Endodermal cell (in vitro differentiated cells): ENCODE data around the gene AGTRAP. TPM values are rescaled to one million over a fixed set of nuclear protein-coding genes. Genes with fewer than 3 reads are reported as not detected.
A peak's percentile ranks its signal among the peaks of the same experiment; 100 is the strongest.

ENCODE experiments used
- DNase-seq: peaks from one replicate; pipeline ENCODE4 v3.0.0-alpha.2; 2017
- H3K27ac ChIP-seq: 2 replicates; pipeline ENCODE4 v1.5.1; 2013; ENCODE audit warnings: mild to moderate bottlenecking, low read depth, low read length, moderate library complexity
- H3K27me3 ChIP-seq: 2 replicates; pipeline ENCODE4 v1.6.1; 2013; ENCODE audit warnings: mild to moderate bottlenecking, low read length, moderate library complexity; ENCODE audit not compliant: insufficient read depth, control insufficient read depth, poor library complexity, severe bottlenecking
- H3K36me3 ChIP-seq: 2 replicates; pipeline ENCODE4 v1.7.0; 2013; ENCODE audit warnings: mild to moderate bottlenecking, low read length, moderate library complexity; ENCODE audit not compliant: control insufficient read depth, insufficient read depth
- H3K4me1 ChIP-seq: one replicate; pipeline ENCODE4 v1.7.0; 2013; ENCODE audit warnings: low read length; ENCODE audit not compliant: control insufficient read depth, insufficient read depth
- H3K4me3 ChIP-seq: 2 replicates; pipeline ENCODE4 v1.5.1; 2013; ENCODE audit warnings: mild to moderate bottlenecking, low read length, moderate library complexity
- H3K9ac ChIP-seq: 2 replicates; pipeline ENCODE4 v1.6.1; 2013; ENCODE audit warnings: mild to moderate bottlenecking, low read length, moderate library complexity; ENCODE audit not compliant: poor library complexity, severe bottlenecking; ENCODE audit errors: extremely low read depth
- H3K9me3 ChIP-seq: 2 replicates; pipeline ENCODE4 v1.6.1; 2013; ENCODE audit warnings: mild to moderate bottlenecking, low read length, moderate library complexity; ENCODE audit not compliant: control insufficient read depth
- H3K27ac Mint-ChIP-seq: 2 replicates; pipeline ENCODE4 v1.8.0; 2020; ENCODE audit warnings: mixed read lengths
- H3K27me3 Mint-ChIP-seq: 2 replicates; pipeline ENCODE4 v1.8.0; 2021; ENCODE audit warnings: mild to moderate bottlenecking, mixed read lengths; ENCODE audit not compliant: insufficient read depth
- H3K36me3 Mint-ChIP-seq: 2 replicates; pipeline ENCODE4 v1.8.0; 2020; ENCODE audit warnings: low read depth, mixed read lengths
- H3K4me1 Mint-ChIP-seq: 2 replicates; pipeline ENCODE4 v1.8.0; 2020; ENCODE audit warnings: mixed read lengths
- H3K4me3 Mint-ChIP-seq: 2 replicates; pipeline ENCODE4 v1.8.0; 2020; ENCODE audit warnings: mild to moderate bottlenecking, moderate library complexity, mixed read lengths
- H3K9me3 Mint-ChIP-seq: 2 replicates; pipeline ENCODE4 v1.8.0; 2020; ENCODE audit warnings: mild to moderate bottlenecking, mixed read lengths
- WGBS, 2 experiments: methylation state at CpG; one replicate each; pipeline versions ENCODE4 v1.1.5 to v1.1.7; 2013; ENCODE audit warnings: missing lambda C conversion rate in 2 of 2, mixed read lengths in 1 of 2; ENCODE audit not compliant: insufficient coverage in 1 of 2, insufficient read length in 1 of 2; 5-methylcytosine and 5-hydroxymethylcytosine counted together
- total RNA-seq, 2 donors: library from RNA; stranded (reverse); fragmentation: NEBNext Ultra II Directional in 1 of 2; extraction: Animal tissue kit (Norgen Biotek cat#: 25700) in 1 of 2; gene quantifications; 2 replicates in 1 of 2; 3 replicates in 1 of 2; pipeline ENCODE4 v1.2.1, GENCODE V29; 2021
- TF ChIP-seq, protein P1 (sequence below): fragments of 200-600 bp; sonication (generic); conservative IDR thresholded peaks from 2 replicates; pipeline ENCODE4 v1.5.0; 2021; ENCODE audit warnings: antibody characterized with exemption, mild to moderate bottlenecking

The AGTRAP gene
- total RNA-seq, 2 donors from 2014 or later, result 71.3 to 81.2 TPM

DNA sequence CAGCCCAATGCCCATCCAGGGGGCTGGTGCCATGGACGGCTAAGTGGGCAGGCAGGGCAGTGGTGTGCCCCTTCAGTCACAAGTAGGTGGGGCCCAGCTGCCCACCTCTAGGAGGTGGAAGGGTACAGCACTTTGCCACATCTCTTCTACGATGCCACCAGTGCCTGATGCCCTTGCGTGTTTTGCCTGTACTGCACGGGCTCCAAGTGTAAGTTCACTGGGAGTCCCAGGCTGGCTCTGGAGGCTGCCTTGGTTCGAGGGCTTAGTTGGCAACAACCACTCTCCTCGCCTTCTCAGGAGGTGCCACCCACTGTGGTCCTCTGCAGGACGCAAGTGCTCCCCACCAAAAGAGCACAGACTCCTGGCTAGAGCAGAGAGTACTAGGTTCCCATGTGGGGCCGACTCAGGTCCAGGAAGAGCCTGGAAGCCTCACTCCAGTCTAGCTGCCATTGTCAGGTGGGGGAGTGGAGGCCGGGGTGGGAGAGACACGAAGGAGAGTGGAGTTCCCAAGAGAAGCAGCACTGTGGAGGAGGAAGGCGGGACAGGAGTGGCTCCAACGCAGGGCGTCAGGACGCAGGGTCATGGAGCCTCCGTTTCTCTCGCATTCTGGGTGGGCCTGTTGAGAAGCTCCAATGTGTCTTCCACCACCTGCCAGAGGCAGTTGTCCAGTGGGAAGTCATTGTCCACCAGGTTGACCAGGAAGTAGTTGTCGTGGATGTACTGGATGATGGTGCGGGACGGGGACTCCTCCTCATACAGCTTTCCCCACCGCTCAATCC, 54.4 kb downstream of the AGTRAP start:
- Mint-ChIP-seq H3K9me3 (no peaks in the 10 kb centered on the region), H3K4me1 (peaks cover 24% of the 10 kb centered on the region), H3K4me3 (no peak overlapping the region), H3K27ac (peak overlapping the region; percentile 65), H3K36me3 (peaks cover 30% of the 10 kb centered on the region), H3K27me3 (no peaks in the 10 kb centered on the region)
- Histone ChIP-seq H3K9me3 (no peaks in the 10 kb centered on the region), H3K27ac (no peak overlapping the region), H3K36me3 (peaks cover 23% of the 10 kb centered on the region), H3K4me1 (peaks cover 21% of the 10 kb centered on the region), H3K27me3 (no peaks in the 10 kb centered on the region), H3K4me3 (no peak overlapping the region), H3K9ac (no peak overlapping the region)
- no peak for DNase-seq
- TF ChIP-seq, protein P1, sequence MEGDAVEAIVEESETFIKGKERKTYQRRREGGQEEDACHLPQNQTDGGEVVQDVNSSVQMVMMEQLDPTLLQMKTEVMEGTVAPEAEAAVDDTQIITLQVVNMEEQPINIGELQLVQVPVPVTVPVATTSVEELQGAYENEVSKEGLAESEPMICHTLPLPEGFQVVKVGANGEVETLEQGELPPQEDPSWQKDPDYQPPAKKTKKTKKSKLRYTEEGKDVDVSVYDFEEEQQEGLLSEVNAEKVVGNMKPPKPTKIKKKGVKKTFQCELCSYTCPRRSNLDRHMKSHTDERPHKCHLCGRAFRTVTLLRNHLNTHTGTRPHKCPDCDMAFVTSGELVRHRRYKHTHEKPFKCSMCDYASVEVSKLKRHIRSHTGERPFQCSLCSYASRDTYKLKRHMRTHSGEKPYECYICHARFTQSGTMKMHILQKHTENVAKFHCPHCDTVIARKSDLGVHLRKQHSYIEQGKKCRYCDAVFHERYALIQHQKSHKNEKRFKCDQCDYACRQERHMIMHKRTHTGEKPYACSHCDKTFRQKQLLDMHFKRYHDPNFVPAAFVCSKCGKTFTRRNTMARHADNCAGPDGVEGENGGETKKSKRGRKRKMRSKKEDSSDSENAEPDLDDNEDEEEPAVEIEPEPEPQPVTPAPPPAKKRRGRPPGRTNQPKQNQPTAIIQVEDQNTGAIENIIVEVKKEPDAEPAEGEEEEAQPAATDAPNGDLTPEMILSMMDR, result no peak
- 93 to 97% methylated on average over 14 to 20 of the region's 20 CpGs for WGBS, 2 experiments

DNA sequence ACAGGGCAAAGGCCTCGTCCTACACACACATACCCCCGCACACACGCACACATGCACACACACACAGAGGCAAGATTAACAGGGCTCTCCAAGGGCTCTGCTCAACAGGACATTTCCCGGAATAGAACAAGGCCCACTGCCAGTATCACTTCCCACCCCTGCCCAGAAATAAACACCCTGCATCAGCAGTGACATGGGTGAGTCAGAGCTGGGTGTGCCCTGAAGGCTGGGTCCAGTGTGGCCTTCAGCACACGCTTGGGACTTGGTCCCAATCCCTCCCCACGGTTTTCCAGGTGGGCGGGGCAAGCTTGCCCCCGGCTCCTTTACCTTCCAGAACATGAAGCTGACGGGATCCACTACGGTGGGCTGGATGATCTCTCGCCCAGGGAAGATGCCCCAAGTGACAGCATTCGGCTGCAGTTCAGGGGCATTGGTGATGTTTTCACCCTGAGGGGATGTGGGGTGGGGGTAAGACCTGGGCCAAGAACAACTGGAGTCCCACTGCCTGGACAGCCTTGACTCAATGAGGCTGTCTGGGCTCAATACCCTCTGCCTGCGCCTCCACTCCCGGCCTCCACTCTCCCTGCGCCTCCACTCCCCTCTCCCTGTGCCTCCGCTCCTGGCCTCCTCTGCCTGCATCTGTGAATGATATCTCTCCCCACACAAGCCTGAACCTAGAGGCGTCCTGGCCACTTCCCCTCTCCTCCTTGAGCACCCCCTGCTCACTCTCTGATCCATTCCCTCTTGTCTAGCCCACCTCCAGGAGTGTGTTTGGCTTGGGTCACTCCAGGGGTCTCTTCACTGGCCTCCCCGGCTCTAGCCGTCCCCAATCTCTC, 55.2 kb downstream of the AGTRAP start:
- H3K36me3 ChIP-seq, result peaks cover 31% of the 10 kb centered on the region
- DNase-seq, result no peak
- no peaks in the 10 kb centered on the region for H3K9me3 ChIP-seq
- no peaks in the 10 kb centered on the region for H3K9me3 Mint-ChIP-seq
- no peak overlapping the region for H3K9ac ChIP-seq
- H3K4me3 Mint-ChIP-seq, result no peak overlapping the region
- peaks cover 21% of the 10 kb centered on the region for H3K4me1 ChIP-seq
- peak overlapping the region; percentile 65 for H3K27ac Mint-ChIP-seq
- H3K27ac ChIP-seq, result no peak overlapping the region
- peaks cover 24% of the 10 kb centered on the region for H3K4me1 Mint-ChIP-seq
- H3K27me3 ChIP-seq, result no peaks in the 10 kb centered on the region
- no peaks in the 10 kb centered on the region for H3K27me3 Mint-ChIP-seq
- TF ChIP-seq, protein P1, result no peak
- H3K4me3 ChIP-seq, result no peak overlapping the region
- WGBS, 2 experiments, result 94% methylated on average over 13 to 19 of the region's 19 CpGs
- H3K36me3 Mint-ChIP-seq, result peaks cover 34% of the 10 kb centered on the region

DNA sequence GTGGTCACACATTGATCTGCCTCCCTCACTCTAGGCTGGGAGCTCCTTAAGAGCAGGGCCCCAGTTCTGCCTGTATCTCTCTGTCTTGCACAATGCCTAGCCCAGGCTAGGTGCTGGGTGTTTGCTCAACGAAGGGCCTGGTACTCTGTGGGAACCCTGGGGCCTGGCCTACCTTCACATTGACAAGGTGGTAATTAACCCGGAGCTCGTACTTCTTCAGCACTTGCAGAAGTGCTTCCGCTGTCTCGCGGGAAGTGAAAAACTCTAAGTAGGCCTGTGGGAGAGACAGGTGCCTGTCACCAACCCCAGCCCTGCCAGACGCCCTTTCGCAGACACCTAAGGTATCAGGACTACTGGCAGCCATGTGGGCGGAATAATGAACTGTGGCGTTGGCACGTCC, 56.2 kb downstream of the AGTRAP start:
- Mint-ChIP-seq H3K27me3 (no peaks in the 10 kb centered on the region), H3K9me3 (no peaks in the 10 kb centered on the region), H3K36me3 (peaks cover 38% of the 10 kb centered on the region), H3K27ac (peak overlapping the region; percentile 38), H3K4me1 (peaks cover 19% of the 10 kb centered on the region), H3K4me3 (no peak overlapping the region)
- WGBS, 2 experiments, result 92 to 94% methylated on average over 7 to 11 of the region's 11 CpGs
- TF ChIP-seq, protein P1, result no peak
- Histone ChIP-seq H3K36me3 (peaks cover 33% of the 10 kb centered on the region), H3K9me3 (no peaks in the 10 kb centered on the region), H3K4me3 (no peak overlapping the region), H3K4me1 (peaks cover 18% of the 10 kb centered on the region), H3K27ac (no peak overlapping the region), H3K27me3 (no peaks in the 10 kb centered on the region), H3K9ac (no peak overlapping the region)
- DNase-seq, result no peak
